DND-41 (cell line): Measurements from ENCODE around the gene CCN6.

Experiments used
- ATAC-seq: fragments of 200-7000 bp; cut with Tn5 transposase; 3 replicates; pipeline ENCODE4 v1.9.1; 2021; ENCODE audit warnings: low read depth; ENCODE audit not compliant: insufficient read depth
- DNase-seq: peaks from one replicate; pipeline ENCODE4 v3.0.0-alpha.2; 2020
- H2AFZ ChIP-seq: 2 replicates; pipeline ENCODE4 v1.6.0; 2012; ENCODE audit warnings: low read depth, low read length
- H3K27ac ChIP-seq: 2 replicates; pipeline ENCODE4 v1.5.1; 2012; ENCODE audit warnings: low read length, inconsistent platforms
- H3K27me3 ChIP-seq: fragments of 200-600 bp; sonication (generic); 2 replicates; pipeline ENCODE4 v1.6.0; 2012; ENCODE audit warnings: low read length, mild to moderate bottlenecking, inconsistent platforms; ENCODE audit not compliant: insufficient read depth, poor library complexity
- H3K36me3 ChIP-seq: 2 replicates; pipeline ENCODE4 v1.5.1; 2012; ENCODE audit warnings: low read length, inconsistent platforms; ENCODE audit not compliant: insufficient read depth
- H3K4me1 ChIP-seq: 2 replicates; pipeline ENCODE4 v1.5.1; 2012; ENCODE audit warnings: mild to moderate bottlenecking, low read length; ENCODE audit not compliant: insufficient read depth
- H3K4me2 ChIP-seq: 2 replicates; pipeline ENCODE4 v1.6.0; 2012; ENCODE audit warnings: mild to moderate bottlenecking, moderate library complexity, low read length, inconsistent platforms; ENCODE audit not compliant: insufficient read depth
- H3K4me3 ChIP-seq, 2 experiments: fragments of 200-600 bp in 1 of 2; shearing (Covaris generic) in 1 of 2; 2 replicates each; pipeline ENCODE4 v1.5.1; 2012 to 2016; ENCODE audit warnings: inconsistent platforms in 2 of 2, low read length in 2 of 2, mild to moderate bottlenecking in 2 of 2, low read depth in 1 of 2, moderate library complexity in 1 of 2
- H3K79me2 ChIP-seq: 2 replicates; pipeline ENCODE4 v1.6.0; 2012; ENCODE audit warnings: low read length, inconsistent platforms; ENCODE audit not compliant: insufficient read depth
- H3K9ac ChIP-seq: 2 replicates; pipeline ENCODE4 v1.6.0; 2012; ENCODE audit warnings: low read depth, mild to moderate bottlenecking, inconsistent platforms, low read length, moderate library complexity
- H3K9me3 ChIP-seq: 2 replicates; pipeline ENCODE4 v1.5.1; 2012; ENCODE audit warnings: low read length, moderate library complexity, mild to moderate bottlenecking, inconsistent platforms; ENCODE audit not compliant: insufficient read depth, severe bottlenecking
- H4K20me1 ChIP-seq: 2 replicates; pipeline ENCODE4 v1.6.0; 2012; ENCODE audit warnings: low read length; ENCODE audit not compliant: insufficient read depth
- CTCF ChIP-seq: IDR thresholded peaks from 2 replicates; pipeline ENCODE4 v1.5.1; 2012; ENCODE audit warnings: borderline replicate concordance, low read length, moderate library complexity, mild to moderate bottlenecking; ENCODE audit not compliant: poor library complexity, severe bottlenecking; ENCODE audit errors: extremely low read depth
- EZH2 ChIP-seq: IDR thresholded peaks from 3 replicates; pipeline ENCODE4 v1.6.1; 2012; ENCODE audit warnings: borderline replicate concordance, low read depth, mild to moderate bottlenecking, moderate library complexity, low read length, inconsistent platforms; ENCODE audit not compliant: severe bottlenecking

The CCN6 gene

GRCh38 chr6:112032728-112033127, 21.2 kb upstream of the CCN6 start:
- Histone ChIP-seq H3K9me3 (no peaks in the 10 kb centered on the region), H2AFZ (no peak overlapping the region), H3K27ac (no peak overlapping the region), H3K4me2 (no peak overlapping the region), H3K4me1 (peaks cover 17% of the 10 kb centered on the region), H4K20me1 (no peaks in the 10 kb centered on the region), H3K4me3 (no peak overlapping the region), H3K79me2 (no peaks in the 10 kb centered on the region), H3K36me3 (no peaks in the 10 kb centered on the region), H3K9ac (no peak overlapping the region), H3K27me3 (no peaks in the 10 kb centered on the region)
- no peak for TF ChIP-seq CTCF
- TF ChIP-seq EZH2, result no peak
- DNase-seq (no peak), ATAC-seq (no peak)

- H3K9ac ChIP-seq, result no peak overlapping the region
- no peak overlapping the region for H3K4me3 ChIP-seq
- no peaks in the 10 kb centered on the region for H3K79me2 ChIP-seq
- no peaks in the 10 kb centered on the region for H3K27me3 ChIP-seq
- DNase-seq (no peak), ATAC-seq (no peak)
- TF ChIP-seq CTCF, result no peak
- H3K4me2 ChIP-seq, result no peak overlapping the region
- no peak overlapping the region for H3K27ac ChIP-seq
- no peaks in the 10 kb centered on the region for H3K36me3 ChIP-seq
- no peak overlapping the region for H2AFZ ChIP-seq
- H3K9me3 ChIP-seq, result no peaks in the 10 kb centered on the region
- H4K20me1 ChIP-seq, result no peaks in the 10 kb centered on the region
- H3K4me1 ChIP-seq, result peaks cover 4% of the 10 kb centered on the region
Measured at GRCh38 chr6:112033791-112034615, 19.9 kb upstream of the CCN6 start.

- no peak overlapping the region for H3K27ac ChIP-seq
- H3K9ac ChIP-seq, result no peak overlapping the region
- H3K79me2 ChIP-seq, result no peaks in the 10 kb centered on the region
- DNase-seq (no peak), ATAC-seq (no peak)
- H2AFZ ChIP-seq, result no peak overlapping the region
- no peaks in the 10 kb centered on the region for H3K9me3 ChIP-seq
- no peaks in the 10 kb centered on the region for H3K36me3 ChIP-seq
- no peaks in the 10 kb centered on the region for H3K27me3 ChIP-seq
- no peak overlapping the region for H3K4me2 ChIP-seq
- TF ChIP-seq EZH2, result no peak
- no peak for TF ChIP-seq CTCF
- H4K20me1 ChIP-seq, result no peaks in the 10 kb centered on the region
- no peak overlapping the region for H3K4me3 ChIP-seq
- no peaks in the 10 kb centered on the region for H3K4me1 ChIP-seq
Measured at GRCh38 chr6:112034616-112034995, 19.3 kb upstream of the CCN6 start.

- no peak overlapping the region for H3K9ac ChIP-seq
- ATAC-seq, result no peak
- no peaks in the 10 kb centered on the region for H3K79me2 ChIP-seq
- H3K4me3 ChIP-seq, result no peak overlapping the region
- H3K9me3 ChIP-seq, result no peaks in the 10 kb centered on the region
- no peak overlapping the region for H2AFZ ChIP-seq
- H4K20me1 ChIP-seq, result no peaks in the 10 kb centered on the region
- H3K4me1 ChIP-seq, result no peaks in the 10 kb centered on the region
- TF ChIP-seq EZH2, result no peak
- TF ChIP-seq CTCF, result no peak
- H3K27me3 ChIP-seq, result no peaks in the 10 kb centered on the region
- H3K27ac ChIP-seq, result no peak overlapping the region
- no peak overlapping the region for H3K4me2 ChIP-seq
- no peaks in the 10 kb centered on the region for H3K36me3 ChIP-seq
- DNase-seq, result no peak
Measured at GRCh38 chr6:112036088-112036637, 17.7 kb upstream of the CCN6 start.
